Stimulated activated CD8-positive, alpha-beta memory T cell treated with anti-CD3 and anti-CD28 coated beads, Interleukin-12 subunit alpha, Interleukin-12 subunit beta, amount 100 ng/mL, for 24 hours (primary cell): ENCODE measurements around the gene ECI1.
"Not testable (repeated sequence)": the region's sequence is repeated elsewhere in the genome, so short reads cannot be mapped to it uniquely, and the experiment has no call there.

Experiments used
- DNase-seq: peaks from one replicate; pipeline ENCODE4 v3.0.0-alpha.2; 2020; ENCODE audit errors: extremely low read depth

Gene ECI1

DNA sequence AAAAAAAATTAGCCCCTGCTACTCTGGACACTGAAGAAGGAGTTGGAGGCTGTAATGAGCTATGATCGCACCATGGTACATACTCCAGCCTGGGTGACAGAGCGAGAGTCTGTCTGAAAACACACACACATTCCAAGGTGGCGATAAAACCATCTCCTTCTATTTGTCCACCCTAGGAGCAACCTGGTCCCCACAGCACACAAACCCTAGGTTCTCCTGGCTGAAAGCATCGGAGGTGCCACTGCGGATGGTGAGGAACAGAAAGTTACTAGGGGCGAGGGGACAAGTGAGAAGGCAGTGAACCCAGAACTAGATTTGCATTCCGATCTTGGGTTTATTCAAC, 1.4 kb upstream of the ECI1 start:
- no peak for DNase-seq

DNA sequence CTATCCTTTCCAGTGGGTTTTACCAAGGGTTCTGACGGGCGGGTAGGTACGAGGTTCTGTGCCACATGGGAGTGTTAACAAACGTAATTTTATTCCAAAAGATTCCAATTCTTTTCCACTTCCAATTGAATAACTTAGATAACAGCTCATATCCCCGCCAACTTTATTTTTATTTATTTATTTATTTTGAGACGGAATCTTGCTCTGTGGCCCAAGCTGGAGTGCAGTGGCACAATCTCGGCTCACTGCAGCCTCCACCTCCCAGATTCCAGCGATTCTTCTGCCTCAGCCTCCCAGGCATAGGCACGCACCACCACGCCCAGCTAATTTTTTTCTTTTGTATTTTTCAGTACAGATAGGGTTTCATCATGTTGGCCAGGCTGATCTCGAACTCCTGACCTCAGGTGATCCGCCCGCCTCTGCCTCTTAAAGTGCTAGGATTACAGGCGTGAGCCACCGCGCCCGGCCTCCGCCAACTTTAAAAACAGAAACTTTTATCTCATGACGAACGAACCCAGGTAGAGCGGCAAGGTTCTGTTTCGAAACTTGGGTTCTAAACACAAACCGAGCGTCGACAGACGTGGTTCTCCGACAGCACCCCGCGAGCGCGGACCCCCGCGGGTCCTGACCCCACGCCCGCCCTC, 613 bp downstream of the ECI1 start:
- no peak for DNase-seq

DNA sequence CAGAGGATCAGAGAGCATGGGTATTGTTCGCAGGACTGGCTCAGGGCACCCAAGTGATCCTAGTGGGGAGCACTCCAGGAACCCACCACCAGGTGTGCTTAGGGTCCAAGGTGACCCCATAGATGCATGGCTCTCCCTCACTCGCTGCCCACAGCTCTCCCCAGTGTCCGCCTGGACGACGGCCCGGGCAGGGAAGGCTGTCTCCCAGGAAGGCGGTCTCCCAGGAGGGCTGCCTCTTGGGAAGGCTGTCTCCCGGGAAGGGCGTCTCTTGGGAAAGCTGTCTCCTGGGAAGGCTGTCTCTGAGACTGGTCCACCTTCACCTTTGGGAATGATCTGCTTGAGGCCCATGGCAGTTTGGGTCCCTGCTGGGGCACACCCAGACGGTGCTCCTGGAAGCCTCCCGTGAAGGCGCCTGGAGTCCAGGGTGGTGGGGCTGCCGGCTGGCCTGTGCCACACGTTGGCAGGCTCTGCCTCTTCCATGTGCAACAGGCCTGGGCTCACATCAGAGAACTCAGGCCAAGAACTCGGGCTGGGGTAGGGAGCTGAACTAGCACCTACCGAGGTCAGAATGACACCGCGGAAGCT, 5.0 kb downstream of the ECI1 start:
- no peak for DNase-seq

DNA sequence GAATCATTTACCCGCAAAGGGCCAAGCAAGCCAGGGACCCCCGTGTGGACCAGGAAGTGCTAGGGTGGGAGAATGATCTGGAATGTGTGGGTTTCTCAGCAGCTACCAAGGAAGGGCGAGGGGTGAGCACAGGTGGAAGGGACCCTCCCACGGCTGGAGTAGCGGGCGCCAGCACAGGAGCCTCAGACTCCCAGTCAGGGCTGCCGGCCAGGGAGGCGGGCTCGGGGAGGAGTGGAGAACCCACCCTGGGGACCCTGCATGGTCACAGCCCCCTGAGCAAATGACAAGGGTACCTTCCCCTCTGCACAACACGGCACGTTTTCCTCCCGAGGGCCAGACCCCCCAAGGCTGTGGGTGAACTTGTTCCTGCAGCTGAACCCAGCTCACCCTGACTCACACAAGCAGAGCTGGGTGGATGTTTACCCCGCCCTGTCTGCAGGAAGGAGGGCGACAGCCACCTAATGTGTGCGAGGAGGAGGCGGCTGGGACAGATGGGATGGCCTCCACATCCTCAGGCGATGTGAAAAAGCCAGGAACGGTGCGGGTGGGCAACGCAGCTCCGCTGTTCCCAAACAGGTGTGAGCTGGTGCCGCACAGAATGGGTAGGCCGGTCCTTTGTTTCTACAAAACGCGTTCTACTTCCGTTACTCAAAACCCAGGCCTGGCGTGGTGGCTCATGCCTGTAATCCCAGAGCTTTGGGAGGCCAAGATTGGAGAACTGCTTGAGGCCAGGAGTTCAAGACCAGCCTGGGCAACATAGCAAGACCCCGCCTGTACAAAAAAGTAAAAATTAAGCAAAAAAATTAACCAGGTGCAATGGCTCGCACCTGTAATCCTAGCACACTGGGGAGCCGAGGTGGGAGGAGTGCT, 6.2 kb downstream of the ECI1 start:
- DNase-seq: no peak

DNA sequence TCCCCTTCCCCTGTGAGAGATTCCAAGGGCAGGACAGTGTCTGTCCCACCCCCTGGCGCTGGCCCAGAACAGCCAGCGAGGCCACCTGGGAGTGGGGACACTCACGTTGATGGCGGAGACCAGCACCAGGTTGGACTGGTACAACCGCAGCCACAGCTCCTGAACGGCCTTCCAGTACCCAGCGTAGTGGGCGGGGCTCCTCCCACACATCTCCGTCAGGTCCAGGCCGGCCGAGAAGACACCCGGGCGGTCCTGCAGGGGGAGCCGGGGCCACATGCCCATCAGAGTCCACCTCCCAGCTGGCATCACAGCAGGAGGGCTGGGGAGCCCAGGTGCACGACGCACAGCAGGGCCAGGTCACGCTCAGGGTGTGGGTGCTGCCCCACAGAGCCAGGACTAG, 7.1 kb downstream of the ECI1 start:
- no peak for DNase-seq

DNA sequence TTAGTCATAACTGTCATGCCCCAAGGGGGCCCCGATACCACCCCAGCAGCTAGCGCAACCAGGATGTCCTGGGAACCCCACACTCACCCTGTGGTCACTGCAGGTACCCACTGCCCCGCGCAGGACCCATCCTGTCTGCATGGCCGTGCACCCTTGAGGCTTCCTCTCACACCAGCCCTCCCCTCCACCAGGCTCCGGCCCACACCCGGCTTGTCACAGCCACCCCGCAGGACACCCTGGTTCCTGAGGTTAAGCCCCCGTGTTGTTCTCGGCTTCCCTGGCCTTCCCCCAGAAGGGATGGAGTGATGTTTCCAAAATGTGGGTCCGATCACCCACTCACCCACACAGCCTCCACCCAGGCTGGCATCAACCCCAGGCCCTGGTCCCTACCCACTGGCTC, 7.6 kb downstream of the ECI1 start:
- no peak for DNase-seq

DNA sequence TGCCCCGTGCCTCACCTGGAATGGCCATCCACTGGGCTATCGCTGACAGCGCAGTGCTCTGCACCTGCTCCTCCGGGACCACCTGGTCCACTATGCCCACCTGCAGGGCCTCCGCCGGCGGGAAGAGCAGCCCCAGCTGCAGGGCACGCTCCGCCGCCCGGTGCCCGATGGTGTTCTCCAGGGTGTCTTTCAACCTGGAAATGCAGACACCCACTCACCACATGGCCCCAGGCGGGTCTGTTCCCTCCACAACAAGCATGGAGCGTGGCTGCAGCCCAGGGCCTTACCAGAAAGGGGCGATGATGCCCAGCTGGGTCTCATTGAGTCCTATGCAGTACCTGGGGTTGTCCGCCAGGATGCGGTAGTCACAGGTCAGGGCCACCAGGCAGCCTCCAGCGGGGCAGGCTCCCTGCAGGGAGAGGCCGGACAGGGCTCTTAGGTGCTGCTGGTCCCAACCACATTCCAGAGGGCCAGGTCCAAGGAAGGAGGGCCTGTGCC, 8.3 kb downstream of the ECI1 start:
- DNase-seq: no peak

DNA sequence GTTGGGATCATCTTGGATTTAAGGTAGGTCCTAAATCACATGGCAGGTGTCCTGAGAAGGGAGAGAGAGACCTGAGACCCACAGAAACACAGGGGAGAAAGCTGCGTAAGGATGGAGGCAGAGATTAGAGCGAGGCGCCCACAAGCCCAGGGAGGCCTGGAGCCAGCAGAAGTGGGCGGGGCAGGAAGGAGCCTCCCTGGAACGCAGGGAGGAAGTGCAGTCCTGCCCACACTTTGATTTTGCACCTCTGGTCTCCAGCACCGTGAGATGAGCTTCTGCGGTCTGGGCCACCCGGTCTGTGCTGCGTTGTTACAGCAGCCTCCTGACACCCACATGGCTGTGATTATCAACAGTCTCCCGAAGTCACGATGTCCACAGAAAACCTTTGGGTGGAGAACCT, 8.8 kb downstream of the ECI1 start:
- no peak for DNase-seq

DNA sequence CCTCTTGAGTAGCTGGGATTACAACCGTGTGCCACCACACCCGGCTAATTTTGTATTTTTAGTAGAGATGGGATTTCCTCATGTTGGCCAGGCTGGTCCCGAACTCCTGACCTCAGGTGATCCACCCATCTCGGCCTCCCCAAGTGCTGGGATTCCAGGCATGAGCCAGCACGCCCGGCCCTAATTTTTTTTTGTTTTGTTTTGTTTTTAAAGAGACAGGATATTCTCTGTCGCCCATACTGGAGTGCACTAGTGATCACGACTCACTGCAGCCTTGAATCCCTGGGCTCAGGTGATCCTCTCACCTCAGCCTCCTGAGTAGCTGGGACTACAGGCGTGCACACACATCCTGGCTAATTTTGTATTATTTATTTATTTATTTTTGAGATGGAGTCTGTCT, 11.1 kb downstream of the ECI1 start:
- DNase-seq: not testable (repeated sequence)

DNA sequence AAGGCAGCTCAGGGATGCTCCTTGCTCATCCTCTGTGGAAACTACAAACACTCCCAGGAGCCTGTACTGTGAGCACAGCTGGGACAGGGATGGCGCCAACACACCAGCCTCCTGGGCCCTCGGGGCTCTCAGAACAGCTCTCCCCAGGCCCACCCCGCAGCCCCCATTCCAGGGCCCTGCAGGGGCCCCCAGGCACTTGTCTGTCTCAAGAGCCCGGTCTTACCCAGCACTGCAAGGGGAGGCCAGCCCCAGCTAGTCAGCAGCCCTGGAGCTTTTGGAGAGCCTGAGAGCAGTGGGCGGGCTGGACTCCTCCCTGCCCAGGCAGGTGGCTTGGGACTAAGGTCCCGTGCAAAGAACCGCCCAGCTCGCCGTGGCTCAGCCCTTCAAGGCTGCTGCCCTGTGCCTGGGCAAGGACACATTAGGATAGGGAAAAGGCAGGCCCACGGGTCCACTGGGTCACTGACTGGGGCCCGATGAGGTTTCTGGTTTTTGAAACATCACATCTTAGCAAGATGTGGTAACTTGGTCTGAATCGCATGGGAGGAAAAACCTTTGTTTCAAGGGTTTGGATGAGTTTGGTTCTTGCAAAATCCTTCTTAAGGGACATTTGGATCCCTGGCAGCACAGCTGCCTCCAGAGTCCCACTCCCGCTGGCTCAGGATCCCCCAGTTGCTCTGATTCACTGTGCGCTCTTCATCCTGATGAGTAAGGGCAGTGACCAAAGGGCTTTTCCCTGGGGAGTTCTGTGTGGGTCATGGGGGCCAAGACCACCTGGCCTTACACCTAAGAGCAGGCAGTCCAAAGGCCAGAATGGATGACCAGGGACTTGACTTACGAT, 12.3 kb downstream of the ECI1 start:
- DNase-seq: no peak

DNA sequence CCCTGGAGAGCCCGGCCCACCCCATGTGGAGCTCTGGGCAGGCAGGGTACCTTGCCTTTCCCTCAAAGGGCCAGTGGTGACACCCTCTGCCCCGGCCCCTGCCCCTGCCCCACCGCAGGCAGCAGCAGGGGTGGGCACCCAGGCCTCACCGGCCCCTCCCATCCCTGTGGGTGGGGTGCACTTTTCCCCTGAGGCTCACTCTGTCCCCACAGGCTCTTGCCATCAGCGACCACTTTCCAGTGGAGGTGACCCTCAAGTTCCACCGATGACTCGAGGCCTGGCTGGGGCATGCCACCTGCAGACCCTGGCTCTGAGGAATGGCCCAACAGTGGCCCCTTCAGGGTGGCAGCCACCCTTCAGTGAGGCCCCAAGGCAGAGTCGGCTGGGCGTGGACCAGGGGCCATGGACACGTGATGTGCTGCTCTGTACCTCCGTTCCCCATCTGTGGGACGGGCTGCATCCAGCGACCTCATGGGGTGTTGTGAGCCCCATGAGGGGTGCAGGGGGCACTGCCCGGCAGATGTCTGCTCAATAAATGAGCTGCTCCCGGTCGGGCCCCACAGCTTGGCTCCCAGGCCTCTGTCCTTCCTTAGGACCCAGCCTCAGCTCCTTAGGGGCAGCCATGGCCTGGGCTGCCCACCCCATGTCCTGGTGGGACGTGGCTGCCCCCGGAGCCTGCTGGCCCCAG, 13.1 kb downstream of the ECI1 start:
- no peak for DNase-seq

DNA sequence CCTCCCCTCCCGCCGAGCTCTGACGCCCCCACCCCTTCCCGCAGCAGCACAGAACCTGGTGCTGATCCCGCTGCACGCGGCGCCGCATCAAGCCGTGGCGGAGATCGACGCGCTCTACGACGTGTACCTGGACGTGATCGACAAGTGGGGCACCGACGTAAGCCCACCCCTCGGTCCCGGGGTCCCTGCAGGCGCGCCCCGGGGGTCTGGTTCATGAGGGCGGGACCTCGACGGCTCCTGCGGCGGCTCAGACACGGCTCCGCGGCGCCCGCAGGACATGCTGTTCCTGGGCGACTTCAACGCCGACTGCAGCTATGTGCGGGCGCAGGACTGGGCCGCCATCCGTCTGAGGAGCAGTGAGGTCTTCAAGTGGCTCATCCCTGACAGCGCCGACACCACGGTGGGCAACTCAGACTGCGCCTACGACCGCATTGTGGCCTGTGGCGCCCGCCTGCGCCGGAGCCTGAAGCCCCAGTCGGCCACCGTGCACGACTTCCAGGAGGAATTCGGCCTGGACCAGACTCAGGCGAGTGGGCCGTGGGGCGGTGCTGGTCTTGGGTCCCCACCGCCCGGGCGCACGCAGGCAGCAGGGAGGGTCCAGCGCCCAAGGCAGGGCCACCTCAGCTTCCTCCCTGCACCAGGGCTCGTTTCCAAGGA, 13.8 kb downstream of the ECI1 start:
- no peak for DNase-seq

DNA sequence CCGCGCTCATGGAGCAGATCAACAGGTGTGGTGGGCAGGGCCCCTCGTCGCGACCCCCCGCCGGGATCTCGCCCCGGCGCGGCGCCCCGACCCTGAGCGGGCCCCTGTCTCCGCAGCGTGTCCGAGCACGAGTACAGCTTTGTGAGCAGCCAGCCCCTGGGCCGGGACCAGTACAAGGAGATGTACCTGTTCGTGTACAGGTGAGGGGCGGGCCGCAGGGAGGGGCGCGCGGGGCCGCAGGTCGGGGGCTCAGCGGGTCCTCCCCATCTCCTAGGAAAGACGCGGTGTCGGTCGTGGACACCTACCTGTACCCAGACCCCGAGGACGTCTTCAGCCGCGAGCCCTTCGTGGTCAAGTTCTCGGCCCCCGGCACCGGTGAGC, 14.3 kb downstream of the ECI1 start:
- DNase-seq: no peak

DNA sequence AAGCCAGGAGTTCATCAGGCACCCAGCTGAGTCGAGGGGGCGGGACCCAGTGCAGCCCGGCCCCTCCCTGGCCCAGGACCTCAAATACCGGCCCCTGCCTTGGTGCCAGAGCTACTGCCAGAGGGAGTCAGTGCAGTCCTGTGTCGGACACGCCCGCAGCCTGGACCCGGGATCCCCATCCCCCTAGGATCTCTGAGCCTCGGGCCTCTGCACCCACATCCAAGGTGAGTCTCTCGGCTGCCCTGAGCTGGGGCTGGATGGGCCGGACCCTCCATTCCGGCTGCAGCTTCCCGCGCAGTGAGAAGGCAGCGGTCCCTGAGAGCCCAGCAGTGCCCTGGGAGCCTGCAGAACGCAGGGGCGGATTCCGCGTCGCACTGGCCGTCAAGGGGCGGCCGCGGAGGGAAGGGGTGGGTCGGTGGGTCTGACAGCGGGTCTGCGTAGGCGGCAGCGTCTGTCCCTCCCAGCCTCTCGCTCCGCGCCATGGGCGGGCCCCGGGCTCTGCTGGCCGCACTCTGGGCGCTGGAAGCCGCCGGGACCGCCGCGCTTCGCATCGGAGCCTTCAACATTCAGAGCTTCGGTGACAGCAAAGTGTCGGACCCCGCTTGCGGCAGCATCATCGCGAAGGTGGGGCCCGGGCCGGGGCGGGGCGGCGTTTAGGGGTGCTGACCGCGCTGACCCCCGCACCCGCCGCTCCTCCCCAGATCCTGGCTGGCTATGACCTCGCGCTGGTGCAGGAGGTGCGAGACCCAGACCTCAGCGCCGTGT, 14.9 kb downstream of the ECI1 start, which contains the start of gene DNASE1L2:
Gene DNASE1L2 (plus strand): TSS at position 108 of the 765 bp plus-strand sequence. CDS start 373 bp downstream, at position 481.
- no peak for DNase-seq

DNA sequence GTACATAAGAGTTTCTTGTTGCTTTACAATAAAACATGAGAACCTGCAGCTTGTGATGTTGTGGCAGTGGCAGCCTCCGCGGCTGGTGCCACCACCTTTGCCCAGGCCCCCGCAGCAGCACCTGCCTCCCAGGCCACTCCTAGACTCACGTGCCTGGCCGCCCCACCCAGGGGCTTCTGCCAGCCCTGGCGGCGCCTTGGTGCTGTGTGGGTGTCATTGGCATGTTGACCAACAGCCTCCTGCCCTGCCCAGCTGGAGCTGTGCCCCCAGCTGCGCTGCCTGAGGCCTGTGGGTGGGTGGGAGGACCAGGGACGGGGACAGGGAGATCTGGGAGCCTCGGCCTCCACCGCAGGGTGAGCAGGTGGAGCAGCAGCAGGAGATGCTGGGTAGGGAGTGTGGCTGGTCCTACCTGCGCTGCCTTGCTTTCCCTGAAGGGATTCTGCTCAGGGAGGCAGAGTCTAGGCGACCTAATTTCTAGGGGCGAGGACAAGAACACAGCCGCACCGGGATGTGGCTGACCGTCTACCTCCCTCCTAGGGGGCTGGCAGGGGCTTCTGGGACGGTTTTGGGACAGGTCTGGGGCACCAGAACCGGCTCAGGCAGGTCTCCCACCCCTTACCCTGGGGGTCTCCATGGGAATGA, 15.6 kb downstream of the ECI1 start:
- no peak for DNase-seq

DNA sequence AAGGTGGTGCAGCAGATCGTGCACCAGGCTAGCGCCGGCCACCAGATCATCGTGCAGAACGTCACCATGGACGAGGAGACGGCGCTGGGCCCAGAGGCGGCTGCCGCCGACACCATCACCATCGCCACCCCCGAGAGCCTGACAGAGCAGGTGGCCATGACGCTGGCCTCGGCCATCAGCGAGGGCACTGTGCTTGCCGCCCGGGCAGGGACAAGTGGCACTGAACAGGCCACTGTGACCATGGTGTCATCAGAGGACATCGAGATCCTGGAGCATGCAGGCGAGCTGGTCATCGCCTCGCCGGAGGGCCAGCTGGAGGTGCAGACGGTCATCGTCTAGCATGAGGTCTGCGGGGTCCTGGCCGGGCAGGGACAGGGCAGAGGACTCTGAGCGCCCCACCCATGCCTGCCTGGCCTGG, 16.1 kb downstream of the ECI1 start:
- DNase-seq: no peak

DNA sequence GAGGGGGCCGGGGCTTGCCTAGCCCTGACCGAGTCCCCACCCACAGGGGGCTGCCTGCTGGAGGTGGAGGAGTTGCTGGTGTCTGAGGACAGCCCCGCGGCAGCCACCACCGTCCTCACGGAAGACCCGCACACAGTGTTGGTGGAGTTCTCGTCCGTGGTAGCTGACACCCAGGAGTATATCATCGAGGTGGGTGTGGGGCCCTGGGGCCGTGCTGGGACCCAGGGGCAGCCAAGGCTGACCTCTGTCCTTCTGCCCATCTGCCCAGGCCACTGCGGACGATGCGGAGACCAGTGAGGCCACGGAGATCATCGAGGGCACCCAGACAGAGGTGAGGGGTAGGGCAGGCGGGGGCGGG, 16.6 kb downstream of the ECI1 start:
- no peak for DNase-seq

DNA sequence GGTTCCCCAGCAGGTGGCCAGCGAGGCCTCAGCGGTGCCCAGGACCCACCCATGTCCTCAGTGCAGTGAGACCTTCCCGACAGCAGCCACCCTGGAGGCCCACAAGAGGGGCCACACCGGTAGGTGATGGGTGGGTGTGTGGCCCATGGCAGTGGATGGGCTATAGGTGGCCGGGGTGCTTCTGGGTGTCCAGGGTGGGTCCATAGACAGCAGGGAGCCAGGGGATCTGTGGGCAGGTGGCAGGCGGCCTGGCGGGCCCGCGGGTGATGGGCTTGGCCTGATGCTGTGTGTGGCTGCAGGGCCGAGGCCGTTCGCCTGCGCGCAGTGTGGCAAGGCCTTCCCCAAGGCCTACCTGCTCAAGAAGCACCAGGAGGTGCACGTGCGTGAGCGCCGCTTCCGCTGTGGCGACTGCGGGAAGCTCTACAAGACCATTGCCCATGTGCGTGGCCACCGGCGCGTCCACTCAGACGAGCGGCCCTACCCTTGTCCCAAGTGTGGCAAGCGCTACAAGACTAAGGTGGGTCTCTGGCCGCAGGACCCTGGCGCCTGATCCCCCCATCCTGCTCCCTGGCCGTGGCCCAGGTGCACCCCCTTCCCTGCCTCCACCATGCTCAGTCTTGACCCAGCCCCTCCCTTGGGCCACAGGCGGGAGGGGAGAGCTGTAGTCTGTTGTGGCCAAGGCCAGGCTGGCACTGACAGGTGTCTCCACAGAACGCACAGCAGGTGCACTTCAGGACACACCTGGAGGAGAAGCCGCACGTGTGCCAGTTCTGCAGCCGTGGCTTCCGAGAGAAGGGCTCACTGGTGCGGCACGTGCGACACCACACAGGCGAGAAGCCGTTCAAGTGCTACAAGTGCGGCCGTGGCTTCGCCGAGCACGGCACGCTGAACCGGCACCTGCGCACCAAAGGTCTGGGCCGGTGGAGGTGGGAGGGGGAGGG, 17.2 kb downstream of the ECI1 start:
- DNase-seq: no peak
